Measurements from ENCODE around the gene RAD54L.

Gene RAD54L

DNA sequence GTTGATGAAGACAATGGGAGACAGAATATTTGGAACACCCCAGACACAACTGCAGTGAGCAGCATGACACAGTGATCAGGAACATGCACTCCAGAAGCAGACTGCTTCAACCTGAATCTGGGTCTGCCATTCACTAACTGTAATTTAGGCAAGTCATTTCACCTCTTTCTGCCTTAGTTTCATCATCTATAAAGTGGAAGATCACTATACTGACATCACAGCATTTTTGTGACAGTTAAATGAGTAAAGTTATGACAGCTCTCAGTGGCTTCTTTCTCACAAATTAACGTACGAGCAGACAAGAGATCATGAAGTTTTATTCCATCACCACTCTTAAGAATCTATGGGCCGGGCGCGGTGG lies 41.6 kb downstream of the RAD54L start:
- Mint-ChIP-seq H3K4me1 (ENCODE audit: low read depth) (peaks cover 14% of the 10 kb centered on the region), H3K27me3 (no peaks in the 10 kb centered on the region), H3K4me3 (no peak overlapping the region), H3K36me3 (peaks cover 3% of the 10 kb centered on the region), H3K27ac (no peak overlapping the region), H3K9me3 (ENCODE audit: low read depth) (no peaks in the 10 kb centered on the region)

- Mint-ChIP-seq H3K9me3 (ENCODE audit: low read depth) (no peaks in the 10 kb centered on the region), H3K36me3 (peaks cover 3% of the 10 kb centered on the region), H3K27me3 (no peaks in the 10 kb centered on the region), H3K4me1 (ENCODE audit: low read depth) (peaks cover 14% of the 10 kb centered on the region), H3K27ac (no peak overlapping the region), H3K4me3 (no peak overlapping the region)
These were observed 42.4 kb downstream of the RAD54L start for GRCh38 chr1:46289976-46290375.

- no peak overlapping the region for H3K4me3 Mint-ChIP-seq
- H3K27me3 Mint-ChIP-seq, result no peaks in the 10 kb centered on the region
- no peak overlapping the region for H3K27ac Mint-ChIP-seq
- H3K9me3 Mint-ChIP-seq (ENCODE audit: low read depth), result no peaks in the 10 kb centered on the region
- H3K36me3 Mint-ChIP-seq, result peaks cover 3% of the 10 kb centered on the region
- H3K4me1 Mint-ChIP-seq (ENCODE audit: low read depth), result peaks cover 1% of the 10 kb centered on the region
These were observed 47.7 kb downstream of the RAD54L start for GRCh38 chr1:46295306-46295705.

GRCh38 chr1:46298387-46298786 lies 50.8 kb downstream of the RAD54L start:
- H3K9me3 Mint-ChIP-seq (ENCODE audit: low read depth), result no peaks in the 10 kb centered on the region
- peaks cover 14% of the 10 kb centered on the region for H3K4me1 Mint-ChIP-seq (ENCODE audit: low read depth)
- no peak overlapping the region for H3K4me3 Mint-ChIP-seq
- no peak overlapping the region for H3K27ac Mint-ChIP-seq
- no peaks in the 10 kb centered on the region for H3K27me3 Mint-ChIP-seq
- peaks cover 3% of the 10 kb centered on the region for H3K36me3 Mint-ChIP-seq

DNA sequence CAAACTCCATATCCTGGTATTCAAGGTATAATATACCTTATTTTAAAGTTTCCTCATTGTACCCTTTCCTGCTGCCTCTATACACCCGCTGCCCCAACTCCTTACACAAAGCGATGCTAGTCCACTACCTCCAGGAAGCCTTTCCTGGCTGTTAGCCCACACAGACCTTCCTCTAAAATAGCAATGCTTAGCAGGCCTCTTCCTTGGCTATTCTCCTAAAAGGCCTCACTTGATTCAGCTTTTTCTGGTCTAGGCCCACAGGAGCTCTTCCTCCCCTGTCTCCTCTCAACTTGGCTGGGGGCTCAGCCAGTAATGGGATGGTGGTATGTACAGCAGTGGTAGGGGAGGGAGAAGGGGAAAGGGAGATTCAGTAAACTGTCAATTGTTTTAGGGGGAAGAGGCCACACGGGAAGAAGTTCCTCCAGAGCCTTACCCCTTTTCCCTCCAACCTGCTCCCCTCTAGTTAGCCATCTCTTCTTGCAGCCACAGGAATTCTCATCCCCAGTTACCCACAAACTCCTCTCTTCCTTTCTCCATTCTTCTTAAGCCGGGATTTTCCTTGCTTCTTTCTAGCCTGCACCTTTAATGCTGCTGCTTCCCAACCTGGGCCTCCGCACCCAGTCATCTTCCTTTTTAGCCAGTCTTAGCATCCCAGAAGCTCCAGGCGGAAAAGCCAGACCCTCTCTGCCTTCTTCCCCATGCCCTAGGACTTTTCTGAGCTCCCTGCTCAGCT lies 53.3 kb downstream of the RAD54L start:
- H3K4me1 Mint-ChIP-seq (ENCODE audit: low read depth), result peaks cover 23% of the 10 kb centered on the region
- H3K36me3 Mint-ChIP-seq, result no peaks in the 10 kb centered on the region
- peak overlapping the region; percentile 58 for H3K27ac Mint-ChIP-seq
- H3K9me3 Mint-ChIP-seq (ENCODE audit: low read depth), result no peaks in the 10 kb centered on the region
- peak overlapping the region; percentile 99 for H3K4me3 Mint-ChIP-seq
- H3K27me3 Mint-ChIP-seq, result no peaks in the 10 kb centered on the region

DNA sequence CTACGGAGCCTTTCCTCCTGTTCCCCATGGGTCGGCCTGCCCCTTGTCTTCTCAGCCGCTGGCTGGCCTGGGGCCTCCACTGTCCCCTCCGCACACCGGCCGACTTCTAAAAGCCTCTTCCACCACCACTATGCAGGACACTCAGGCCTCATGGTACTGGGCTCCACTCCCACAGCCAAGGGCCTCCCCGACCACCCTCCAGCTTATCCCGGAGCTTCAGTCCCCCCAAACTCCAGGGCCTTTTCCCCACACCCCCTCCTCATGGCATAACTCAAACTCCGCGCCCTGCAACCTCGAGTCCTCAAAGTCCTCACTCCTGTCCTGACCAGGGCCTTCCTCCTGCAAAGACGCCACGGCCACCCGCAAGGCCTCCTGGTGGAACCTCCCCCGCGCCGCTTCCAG lies 53.8 kb downstream of the RAD54L start:
- H3K27ac Mint-ChIP-seq, result peak overlapping the region; percentile 58
- H3K36me3 Mint-ChIP-seq, result no peaks in the 10 kb centered on the region
- peaks cover 27% of the 10 kb centered on the region for H3K4me1 Mint-ChIP-seq (ENCODE audit: low read depth)
- no peaks in the 10 kb centered on the region for H3K27me3 Mint-ChIP-seq
- H3K4me3 Mint-ChIP-seq, result peak overlapping the region; percentile 99
- H3K9me3 Mint-ChIP-seq (ENCODE audit: low read depth), result no peaks in the 10 kb centered on the region

GRCh38 chr1:46301808-46302640 lies 54.5 kb downstream of the RAD54L start:
- Mint-ChIP-seq H3K4me1 (ENCODE audit: low read depth) (peaks cover 27% of the 10 kb centered on the region), H3K27me3 (no peaks in the 10 kb centered on the region), H3K27ac (peak overlapping the region; percentile 86)

GRCh38 chr1:46302641-46303037 lies 55.1 kb downstream of the RAD54L start:
- Mint-ChIP-seq H3K4me1 (ENCODE audit: low read depth) (peaks cover 33% of the 10 kb centered on the region), H3K27ac (peak overlapping the region; percentile 86), H3K36me3 (no peaks in the 10 kb centered on the region), H3K27me3 (no peaks in the 10 kb centered on the region), H3K4me3 (peak overlapping the region; percentile 99), H3K9me3 (ENCODE audit: low read depth) (no peaks in the 10 kb centered on the region)

More at GRCh38 chr1:46301808-46302640, 54.5 kb downstream of the RAD54L start:
- H3K9me3 Mint-ChIP-seq (ENCODE audit: low read depth), result no peaks in the 10 kb centered on the region
- H3K4me3 Mint-ChIP-seq, result peak overlapping the region; percentile 99
- no peaks in the 10 kb centered on the region for H3K36me3 Mint-ChIP-seq

- no peaks in the 10 kb centered on the region for H3K36me3 Mint-ChIP-seq
- H3K4me3 Mint-ChIP-seq, result peak within 1 kb of the TSS; percentile 99
- no peaks in the 10 kb centered on the region for H3K27me3 Mint-ChIP-seq
- peaks cover 39% of the 10 kb centered on the region for H3K4me1 Mint-ChIP-seq (ENCODE audit: low read depth)
- peak within 1 kb of the TSS; percentile 98 for H3K27ac Mint-ChIP-seq
- H3K9me3 Mint-ChIP-seq (ENCODE audit: low read depth), result no peaks in the 10 kb centered on the region
These were observed 55.7 kb downstream of the RAD54L start, which contains the start of the genes LRRC41 and UQCRH for GRCh38 chr1:46303038-46303871. LRRC41 (minus strand) TSS chr1:46303616; CDS start chr1:46303322, 294 bp downstream. UQCRH (plus strand) TSS chr1:46303698; CDS start chr1:46303767, 69 bp downstream.

DNA sequence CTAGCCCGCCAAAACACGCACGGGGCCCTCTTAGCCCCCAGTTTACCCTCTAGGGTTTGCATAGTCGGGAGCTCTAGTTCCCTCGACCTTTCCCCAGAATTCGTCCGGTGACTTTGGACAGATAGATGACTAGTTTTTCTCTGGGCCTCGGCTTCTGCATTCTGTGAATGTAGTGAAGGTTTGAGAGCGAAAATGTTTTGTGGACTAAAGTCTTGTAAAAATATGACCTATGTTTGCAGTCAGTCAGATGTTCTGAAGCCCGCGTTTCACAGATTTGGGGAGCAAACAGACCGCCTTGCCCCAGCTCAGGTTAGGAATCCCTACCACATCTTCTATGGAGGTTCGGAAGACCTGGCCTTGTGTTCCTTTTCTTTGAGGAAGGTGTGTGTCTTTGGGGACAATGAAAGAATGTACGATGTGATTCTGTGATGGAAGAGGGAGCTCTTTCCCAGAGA lies 56.3 kb downstream of the RAD54L start:
- peaks cover 39% of the 10 kb centered on the region for H3K4me1 Mint-ChIP-seq (ENCODE audit: low read depth)
- H3K4me3 Mint-ChIP-seq, result peak overlapping the region; percentile 99
- H3K36me3 Mint-ChIP-seq, result no peaks in the 10 kb centered on the region
- H3K9me3 Mint-ChIP-seq (ENCODE audit: low read depth), result no peaks in the 10 kb centered on the region
- peak overlapping the region; percentile 98 for H3K27ac Mint-ChIP-seq
- no peaks in the 10 kb centered on the region for H3K27me3 Mint-ChIP-seq

GRCh38 chr1:46306159-46306530 lies 58.6 kb downstream of the RAD54L start:
- Mint-ChIP-seq H3K36me3 (peaks cover 3% of the 10 kb centered on the region), H3K27ac (no peak overlapping the region), H3K4me1 (ENCODE audit: low read depth) (peaks cover 29% of the 10 kb centered on the region), H3K9me3 (ENCODE audit: low read depth) (no peaks in the 10 kb centered on the region), H3K4me3 (peak overlapping the region; percentile 76), H3K27me3 (no peaks in the 10 kb centered on the region)

DNA sequence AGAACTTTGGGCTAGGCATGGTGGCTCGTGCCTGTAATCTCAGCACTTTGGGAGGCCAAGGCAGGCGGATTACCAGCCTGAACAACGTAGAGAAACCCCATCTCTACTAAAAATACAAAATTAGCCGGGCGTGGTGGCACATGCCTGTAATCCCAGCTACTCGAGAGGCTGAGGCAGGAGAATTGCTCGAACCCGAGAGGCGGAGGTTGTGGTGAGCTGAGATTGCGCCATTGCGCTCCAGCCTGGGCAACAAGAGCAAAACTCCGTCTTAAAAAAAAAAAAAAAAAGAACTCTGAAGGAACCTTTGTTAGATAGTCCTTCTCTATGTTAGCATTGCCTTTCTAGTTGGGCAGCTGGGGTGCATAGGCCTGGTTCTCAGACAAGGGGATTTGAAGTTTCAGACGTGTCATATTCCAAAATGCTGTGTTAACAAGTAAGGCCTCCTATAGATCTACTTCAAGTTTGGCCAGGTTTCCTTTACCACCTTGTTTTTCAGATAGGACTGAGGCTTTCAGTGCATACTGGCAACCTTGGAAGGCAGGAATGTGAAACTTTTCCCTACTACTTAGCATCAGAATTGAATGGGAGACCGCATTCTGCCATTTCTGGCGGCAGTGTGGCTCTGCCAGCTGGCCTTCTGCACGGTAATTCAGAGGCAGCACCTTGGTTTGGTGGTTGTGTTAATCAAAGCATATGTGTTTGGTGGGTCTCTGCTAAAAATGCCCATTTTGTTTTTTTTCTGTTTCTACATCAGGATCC lies 62.0 kb downstream of the RAD54L start:
- H3K27ac Mint-ChIP-seq, result no peak overlapping the region
- H3K36me3 Mint-ChIP-seq, result peaks cover 7% of the 10 kb centered on the region
- no peaks in the 10 kb centered on the region for H3K27me3 Mint-ChIP-seq
- H3K4me1 Mint-ChIP-seq (ENCODE audit: low read depth), result peaks cover 20% of the 10 kb centered on the region
- no peak overlapping the region for H3K4me3 Mint-ChIP-seq
- no peaks in the 10 kb centered on the region for H3K9me3 Mint-ChIP-seq (ENCODE audit: low read depth)

DNA sequence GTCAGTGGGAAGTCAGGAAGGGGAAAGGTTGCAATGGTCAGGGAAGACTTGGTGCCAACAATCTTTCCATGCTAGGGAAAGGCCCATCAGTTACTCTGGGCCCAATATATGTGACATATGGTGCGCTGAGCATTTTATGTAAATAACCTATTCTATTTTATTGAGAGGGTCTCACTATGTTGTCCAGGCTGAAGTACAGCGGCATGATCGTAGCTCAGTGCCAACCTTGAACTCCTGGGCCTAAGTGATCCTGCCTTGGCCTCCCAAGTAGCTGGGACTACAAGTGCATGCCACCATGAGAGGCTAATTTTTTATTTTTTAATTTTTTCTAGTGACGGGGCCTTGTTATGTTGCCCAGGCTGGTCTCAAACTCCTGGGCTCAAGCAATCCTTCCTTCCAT lies 62.8 kb downstream of the RAD54L start:
- Mint-ChIP-seq H3K36me3 (peaks cover 9% of the 10 kb centered on the region), H3K4me1 (ENCODE audit: low read depth) (peaks cover 16% of the 10 kb centered on the region), H3K27ac (no peak overlapping the region), H3K27me3 (no peaks in the 10 kb centered on the region), H3K4me3 (no peak overlapping the region), H3K9me3 (ENCODE audit: low read depth) (no peaks in the 10 kb centered on the region)

Measured in activated naive CD8-positive, alpha-beta T cell (primary cell).